MM.1S (cell line): ENCODE results near the gene LILRA6.

Source experiments
- CTCF ChIP-seq: fragments of 300-600 bp; sonication (generic); IDR thresholded peaks from 2 replicates; pipeline ENCODE4 v1.5.1; 2016; ENCODE audit warnings: antibody characterized with exemption, low read length, mixed read lengths
- EZH2phosphoT487 ChIP-seq: fragments of 300-600 bp; sonication (generic); IDR thresholded peaks from 2 replicates; pipeline ENCODE4 v1.6.1; 2018; ENCODE audit warnings: antibody characterized with exemption, low read length

GRCh38 chr19:54199401-54199800 lies 43.2 kb downstream of the LILRA6 start:
- TF ChIP-seq CTCF: no peak
- no peak for TF ChIP-seq EZH2phosphoT487
